Mammary epithelial cell (primary cell): ENCODE measurements around the gene ZCRB1.

ENCODE experiments used
- EZH2 ChIP-seq: IDR thresholded peaks from 2 replicates; pipeline ENCODE4 v1.6.1; 2012; ENCODE audit warnings: low read length, inconsistent platforms, borderline replicate concordance
- TF ChIP-seq, protein P1 (sequence below), 2 donors: IDR thresholded peaks in 1 of 2; conservative IDR thresholded peaks in 1 of 2; 2 replicates each; pipeline ENCODE4 v1.5.1; 2011 to 2012; ENCODE audit warnings: inconsistent platforms in 2 of 2, low read length in 2 of 2, mild to moderate bottlenecking in 2 of 2, control low read depth in 1 of 2, low read depth in 1 of 2; ENCODE audit not compliant: insufficient read depth in 1 of 2; ENCODE audit errors: extremely low read depth in 1 of 2

DNA sequence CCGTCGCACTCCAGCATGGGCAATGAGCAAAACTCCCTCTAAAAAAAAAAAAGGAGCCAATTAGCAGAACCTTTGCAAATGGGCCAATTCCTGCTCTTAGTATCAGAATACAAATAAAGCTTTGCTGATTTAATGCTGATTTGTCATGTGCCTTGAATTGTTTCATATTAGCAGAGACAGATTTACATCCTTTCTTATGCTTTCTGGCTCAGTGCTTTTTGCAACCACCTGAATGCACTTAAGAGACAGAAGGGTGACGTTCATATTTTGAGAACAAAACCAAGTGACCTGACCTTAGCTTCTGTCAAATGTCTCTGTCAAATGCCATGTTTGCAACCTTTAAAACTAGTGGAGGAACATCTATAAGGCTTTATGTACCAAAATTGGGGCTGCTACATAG is 44.0 kb downstream of the ZCRB1 start:
- TF ChIP-seq, protein P1, sequence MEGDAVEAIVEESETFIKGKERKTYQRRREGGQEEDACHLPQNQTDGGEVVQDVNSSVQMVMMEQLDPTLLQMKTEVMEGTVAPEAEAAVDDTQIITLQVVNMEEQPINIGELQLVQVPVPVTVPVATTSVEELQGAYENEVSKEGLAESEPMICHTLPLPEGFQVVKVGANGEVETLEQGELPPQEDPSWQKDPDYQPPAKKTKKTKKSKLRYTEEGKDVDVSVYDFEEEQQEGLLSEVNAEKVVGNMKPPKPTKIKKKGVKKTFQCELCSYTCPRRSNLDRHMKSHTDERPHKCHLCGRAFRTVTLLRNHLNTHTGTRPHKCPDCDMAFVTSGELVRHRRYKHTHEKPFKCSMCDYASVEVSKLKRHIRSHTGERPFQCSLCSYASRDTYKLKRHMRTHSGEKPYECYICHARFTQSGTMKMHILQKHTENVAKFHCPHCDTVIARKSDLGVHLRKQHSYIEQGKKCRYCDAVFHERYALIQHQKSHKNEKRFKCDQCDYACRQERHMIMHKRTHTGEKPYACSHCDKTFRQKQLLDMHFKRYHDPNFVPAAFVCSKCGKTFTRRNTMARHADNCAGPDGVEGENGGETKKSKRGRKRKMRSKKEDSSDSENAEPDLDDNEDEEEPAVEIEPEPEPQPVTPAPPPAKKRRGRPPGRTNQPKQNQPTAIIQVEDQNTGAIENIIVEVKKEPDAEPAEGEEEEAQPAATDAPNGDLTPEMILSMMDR (conservative IDR thresholded peaks at IDR 0.05 in 1 of 2, IDR thresholded peaks at IDR 0.05 in 1 of 2; ENCODE audit: extremely low read depth in 1 of 2, insufficient read depth in 1 of 2, low read depth in 1 of 2, low read length in 2 of 2): no peak
- TF ChIP-seq EZH2: no peak
